CD14-positive monocyte (primary cell): ENCODE measurements around the gene DLL3. TPM values are rescaled to one million over a fixed set of nuclear protein-coding genes. Genes with fewer than 3 reads are reported as not detected.
A peak's percentile ranks its signal among the peaks of the same experiment; 100 is the strongest.

ENCODE experiments used
- DNase-seq, 3 donors: peaks; one replicate each; pipeline ENCODE4 v3.0.0-alpha.2; 2011 to 2022
- H2AFZ ChIP-seq: 2 replicates; pipeline ENCODE4 v1.6.0; 2012; ENCODE audit warnings: mild to moderate bottlenecking, low read depth, low read length, inconsistent platforms; ENCODE audit not compliant: insufficient read depth, poor library complexity, severe bottlenecking
- H3K27ac ChIP-seq, 2 donors: 1 replicate in 1 of 2; 2 replicates in 1 of 2; pipeline ENCODE4 v1.5.1; 2012 to 2013; ENCODE audit warnings: low read length in 2 of 2, control low read depth in 1 of 2, inconsistent platforms in 1 of 2, low read depth in 1 of 2, mild to moderate bottlenecking in 1 of 2
- H3K27me3 ChIP-seq, 2 donors: one replicate each; pipeline versions ENCODE4 v1.6.0 to v1.6.1; 2011 to 2013; ENCODE audit warnings: low read length in 2 of 2; ENCODE audit not compliant: control insufficient read depth in 2 of 2, insufficient read depth in 2 of 2
- H3K36me3 ChIP-seq, 2 donors: replicated peaks in 1 of 2; 1 replicate in 1 of 2; 2 replicates in 1 of 2; pipeline versions ENCODE4 v1.5.1 to v1.6.1; 2012 to 2013; ENCODE audit warnings: low read length in 2 of 2, control low read depth in 1 of 2, inconsistent platforms in 1 of 2, mild to moderate bottlenecking in 1 of 2; ENCODE audit not compliant: insufficient read depth in 2 of 2, control insufficient read depth in 1 of 2
- H3K4me1 ChIP-seq, 2 donors: 1 replicate in 1 of 2; 2 replicates in 1 of 2; pipeline versions ENCODE4 v1.5.1 to v1.6.1; 2012 to 2013; ENCODE audit warnings: low read length in 2 of 2, control low read depth in 1 of 2, inconsistent platforms in 1 of 2, mild to moderate bottlenecking in 1 of 2, moderate library complexity in 1 of 2; ENCODE audit not compliant: insufficient read depth in 2 of 2, control insufficient read depth in 1 of 2
- H3K4me2 ChIP-seq: replicated peaks from 2 replicates; pipeline ENCODE3; 2012; ENCODE audit warnings: low read length, moderate library complexity, mild to moderate bottlenecking; ENCODE audit not compliant: poor library complexity, severe bottlenecking; ENCODE audit errors: extremely low read depth
- H3K4me3 ChIP-seq, 3 experiments: fragments of 200-600 bp in 1 of 3; sonication (generic) in 1 of 3; replicated peaks in 1 of 3; 1 replicate in 2 of 3; 2 replicates in 1 of 3; pipeline ENCODE4 v1.5.1; 2011 to 2013; ENCODE audit warnings: low read length in 3 of 3, mild to moderate bottlenecking in 3 of 3, control low read depth in 2 of 3, low read depth in 2 of 3, inconsistent platforms in 1 of 3, moderate library complexity in 1 of 3
- H3K79me2 ChIP-seq: 2 replicates; pipeline ENCODE4 v1.6.0; 2012; ENCODE audit warnings: mild to moderate bottlenecking, control low read depth, inconsistent platforms, low read length, moderate library complexity; ENCODE audit not compliant: insufficient read depth
- H3K9ac ChIP-seq: 2 replicates; pipeline ENCODE4 v1.6.0; 2017; ENCODE audit warnings: low read length, mild to moderate bottlenecking; ENCODE audit not compliant: insufficient read depth, poor library complexity, severe bottlenecking
- H3K9me3 ChIP-seq, 2 donors: replicated peaks in 1 of 2; 1 replicate in 1 of 2; 2 replicates in 1 of 2; pipeline versions ENCODE4 v1.5.1 to v1.6.1; 2012 to 2013; ENCODE audit warnings: low read length in 2 of 2, control low read depth in 1 of 2; ENCODE audit not compliant: control insufficient read depth in 1 of 2, insufficient read depth in 1 of 2
- H4K20me1 ChIP-seq: 2 replicates; pipeline ENCODE4 v1.6.0; 2012; ENCODE audit warnings: mild to moderate bottlenecking, low read length, control low read depth, moderate library complexity; ENCODE audit not compliant: insufficient read depth
- H3K27ac Mint-ChIP-seq, 7 donors: one replicate each; pipeline ENCODE4 v1.8.0; 2020; ENCODE audit warnings: mild to moderate bottlenecking in 7 of 7, mixed read lengths in 7 of 7, moderate library complexity in 6 of 7, inconsistent platforms in 2 of 7
- H3K27me3 Mint-ChIP-seq, 3 donors: one replicate each; pipeline ENCODE4 v1.8.0; 2021 to 2022; ENCODE audit warnings: low read depth in 3 of 3, mild to moderate bottlenecking in 3 of 3, mixed read lengths in 3 of 3, moderate library complexity in 3 of 3, inconsistent platforms in 1 of 3
- H3K36me3 Mint-ChIP-seq, 2 donors: one replicate each; pipeline ENCODE4 v1.8.0; 2020; ENCODE audit warnings: mixed read lengths in 2 of 2, inconsistent platforms in 1 of 2, mild to moderate bottlenecking in 1 of 2
- H3K4me1 Mint-ChIP-seq: one replicate; pipeline ENCODE4 v1.8.0; 2020; ENCODE audit warnings: mild to moderate bottlenecking, mixed read lengths
- H3K4me3 Mint-ChIP-seq, 2 donors: one replicate each; pipeline ENCODE4 v1.8.0; 2020; ENCODE audit warnings: mild to moderate bottlenecking in 2 of 2, mixed read lengths in 2 of 2, moderate library complexity in 1 of 2
- H3K9me3 Mint-ChIP-seq, 7 donors: one replicate each; pipeline ENCODE4 v1.8.0; 2020 to 2022; ENCODE audit warnings: mixed read lengths in 7 of 7, mild to moderate bottlenecking in 6 of 7, moderate library complexity in 6 of 7, inconsistent platforms in 2 of 7
- CTCF ChIP-seq: fragments of 200-600 bp; IDR thresholded peaks from one replicate; pipeline ENCODE4 v1.8.0; 2022; ENCODE audit warnings: antibody characterized with exemption, mild to moderate bottlenecking
- WGBS: methylation state at CpG from one replicate; pipeline ENCODE4 v1.1.5; 2013; ENCODE audit warnings: missing lambda C conversion rate; ENCODE audit not compliant: insufficient coverage; 5-methylcytosine and 5-hydroxymethylcytosine counted together
- intact Hi-C, 2 donors: fragments of 100-400 bp; cut with micrococcal nuclease; formaldehyde crosslinking; loops; one replicate each; pipeline versions ENCODE4 v1.15.0 to v1.15.1; 2023
- polyA plus RNA-seq, 3 donors: library from polyadenylated mRNA; depleted of rRNA in 1 of 3; unstranded in 2 of 3; stranded (reverse) in 1 of 3; fragments of 300-500 nt in 2 of 3; fragments of >200 nt in 1 of 3; fragmentation: Illumina TruSeq in 2 of 3; gene quantifications; 1 replicate in 2 of 3; 2 replicates in 1 of 3; pipeline ENCODE4 v1.2.3, GENCODE V29; 2012 to 2021

The DLL3 gene
- polyA plus RNA-seq, 3 donors = not detected

GRCh38 chr19:39463403-39463802, 35.3 kb upstream of the DLL3 start:
- TF ChIP-seq CTCF = no peak
- WGBS = 86% methylated on average over 1 of the region's 3 CpGs
- Histone ChIP-seq H2AFZ (no peak overlapping the region), H3K9me3 (no peaks in the 10 kb centered on the region), H3K4me1 (no peaks in the 10 kb centered on the region), H3K4me2 (no peak overlapping the region), H3K36me3 (peaks cover 79 to 93% of the 10 kb centered on the region in 2 donors), H3K79me2 (no peaks in the 10 kb centered on the region), H4K20me1 (peaks cover 49% of the 10 kb centered on the region), H3K27ac (no peak overlapping the region), H3K9ac (no peak overlapping the region), H3K4me3 (no peak overlapping the region), H3K27me3 (no peaks in the 10 kb centered on the region)
- no peak for DNase-seq
- no peaks in the 10 kb centered on the region for H3K9me3 Mint-ChIP-seq
- peak overlapping the region in 1 of 7 donors; percentile 17 for H3K27ac Mint-ChIP-seq
- peaks cover 79 to 92% of the 10 kb centered on the region in 2 donors for H3K36me3 Mint-ChIP-seq
- intact Hi-C loops = no loop called here
- H3K4me1 Mint-ChIP-seq = no peaks in the 10 kb centered on the region
- peaks cover 0 to 2% (median 0%) of the 10 kb centered on the region in 3 donors for H3K27me3 Mint-ChIP-seq
- H3K4me3 Mint-ChIP-seq = no peak overlapping the region

GRCh38 chr19:39465956-39466747, 32.6 kb upstream of the DLL3 start:
- Histone ChIP-seq H3K79me2 (no peaks in the 10 kb centered on the region), H3K9me3 (no peaks in the 10 kb centered on the region), H3K4me3 (no peak overlapping the region), H3K9ac (no peak overlapping the region), H3K36me3 (peaks cover 79 to 93% of the 10 kb centered on the region in 2 donors), H3K27ac (no peak overlapping the region), H3K27me3 (no peaks in the 10 kb centered on the region), H3K4me2 (no peak overlapping the region), H4K20me1 (peaks cover 37% of the 10 kb centered on the region), H2AFZ (no peak overlapping the region), H3K4me1 (no peaks in the 10 kb centered on the region)
- Mint-ChIP-seq H3K27ac (peak overlapping the region in 1 of 7 donors; percentile 73), H3K4me1 (no peaks in the 10 kb centered on the region), H3K9me3 (no peaks in the 10 kb centered on the region), H3K27me3 (no peaks in the 10 kb centered on the region), H3K4me3 (no peak overlapping the region), H3K36me3 (peaks cover 80 to 92% of the 10 kb centered on the region in 2 donors)
- 99% methylated on average over 9 of the region's 18 CpGs for WGBS
- DNase-seq = no peak
- TF ChIP-seq CTCF = no peak
- intact Hi-C loops = no loop called here
